K562 (cell line): Measurements from ENCODE around the gene USP2. TPM values are rescaled to one million over a fixed set of nuclear protein-coding genes. Genes with fewer than 3 reads are reported as not detected.

Source experiments
- CEBPB ChIP-seq: fragments of 450-650 bp; IDR thresholded peaks from 2 replicates; pipeline ENCODE4 v1.6.1; 2016; ENCODE audit warnings: missing genetic modification characterization, missing compliant biosample characterization
- CTCFL ChIP-seq: IDR thresholded peaks from 2 replicates; pipeline ENCODE4 v1.6.1; 2011; ENCODE audit warnings: borderline replicate concordance, low read depth, mild to moderate bottlenecking, moderate library complexity, low read length; ENCODE audit not compliant: insufficient read depth, poor library complexity, severe bottlenecking
- EGR1 ChIP-seq: fragments of 450-650 bp; conservative IDR thresholded peaks from 2 replicates; pipeline ENCODE4 v1.6.1; 2017; ENCODE audit warnings: mild to moderate bottlenecking
- ESRRA ChIP-seq: fragments of 450-650 bp; IDR thresholded peaks from 2 replicates; pipeline ENCODE4 v1.6.1; 2014; ENCODE audit warnings: low read depth, mild to moderate bottlenecking, moderate library complexity, borderline replicate concordance
- ETS2 ChIP-seq: IDR thresholded peaks from 2 replicates; pipeline ENCODE4 v1.6.1; 2016; ENCODE audit warnings: borderline replicate concordance, missing genetic modification characterization, mild to moderate bottlenecking, moderate library complexity, missing compliant biosample characterization; ENCODE audit not compliant: poor library complexity, severe bottlenecking
- FOXA3 ChIP-seq, 2 experiments: fragments of 450-650 bp in 1 of 2; sonication (generic) in 1 of 2; formaldehyde crosslinking; IDR thresholded peaks in 1 of 2; conservative IDR thresholded peaks in 1 of 2; 2 replicates each; pipeline versions ENCODE4 v1.4.0 to v1.8.0; 2020 to 2022; ENCODE audit warnings: mild to moderate bottlenecking in 2 of 2, missing genetic modification reagents in 1 of 2
- HBP1 ChIP-seq: fragments of 450-650 bp; formaldehyde crosslinking; IDR thresholded peaks from 2 replicates; pipeline ENCODE4 v1.4.0; 2022; ENCODE audit warnings: missing genetic modification characterization
- HDAC1 ChIP-seq, 2 experiments: fragments of 450-650 bp; IDR thresholded peaks; 2 replicates each; pipeline ENCODE4 v1.6.1; 2016 to 2017; ENCODE audit warnings: inconsistent platforms in 1 of 2, mild to moderate bottlenecking in 1 of 2, moderate library complexity in 1 of 2
- HDAC2 ChIP-seq: fragments of 450-650 bp; IDR thresholded peaks from 2 replicates; pipeline ENCODE4 v1.6.1; 2016; ENCODE audit warnings: mild to moderate bottlenecking
- HIVEP1 ChIP-seq: fragments of 250-450 bp; sonication (Bioruptor Pico); IDR thresholded peaks from 2 replicates; pipeline ENCODE4 v1.4.0; 2020; ENCODE audit warnings: mild to moderate bottlenecking
- HMG20A ChIP-seq: fragments of 450-650 bp; formaldehyde crosslinking; conservative IDR thresholded peaks from 2 replicates; pipeline ENCODE4 v1.4.0; 2020; ENCODE audit warnings: mild to moderate bottlenecking, mixed read lengths
- HNRNPL ChIP-seq: fragments of 200-400 bp; formaldehyde crosslinking; IDR thresholded peaks from 2 replicates; pipeline ENCODE4 v1.6.1; 2017; ENCODE audit warnings: low read depth, mild to moderate bottlenecking, low read length
- ID3 ChIP-seq, 2 experiments: fragments of 250-450 bp in 1 of 2; fragments of 450-650 bp in 1 of 2; sonication (Bioruptor Pico) in 1 of 2; IDR thresholded peaks; 2 replicates each; pipeline versions ENCODE4 v1.6.1 to v1.8.0; 2016 to 2021; ENCODE audit warnings: mild to moderate bottlenecking in 2 of 2, moderate library complexity in 2 of 2, missing compliant biosample characterization in 1 of 2, missing genetic modification characterization in 1 of 2
- ILK ChIP-seq: fragments of 450-650 bp; IDR thresholded peaks from 2 replicates; pipeline ENCODE4 v1.6.1; 2016; ENCODE audit warnings: missing genetic modification characterization, low read depth, mild to moderate bottlenecking, missing compliant biosample characterization, moderate library complexity, borderline replicate concordance
- IRF1 ChIP-seq: sonication (generic); formaldehyde crosslinking; IDR thresholded peaks from 2 replicates; pipeline ENCODE4 v1.8.0; 2022; ENCODE audit warnings: missing genetic modification reagents, mild to moderate bottlenecking, borderline replicate concordance
- MED1 ChIP-seq: sonication (generic); formaldehyde crosslinking; IDR thresholded peaks from 2 replicates; pipeline ENCODE4 v1.8.1; 2023; ENCODE audit warnings: missing genetic modification reagents, borderline replicate concordance
- RBM14 ChIP-seq: fragments of 200-400 bp; formaldehyde crosslinking; IDR thresholded peaks from 2 replicates; pipeline ENCODE4 v1.6.1; 2018; ENCODE audit warnings: low read depth, mild to moderate bottlenecking, low read length, moderate library complexity, borderline replicate concordance; ENCODE audit not compliant: insufficient read depth
- RBM39 ChIP-seq: fragments of 200-400 bp; formaldehyde crosslinking; optimal IDR thresholded peaks from 2 replicates; pipeline ENCODE3; 2018; ENCODE audit warnings: low read depth, low read length
- YBX1 ChIP-seq: fragments of 450-650 bp; IDR thresholded peaks from 2 replicates; pipeline ENCODE4 v1.7.1; 2016; ENCODE audit warnings: mild to moderate bottlenecking
- polyA plus RNA-seq, 8 experiments: library from polyadenylated mRNA; depleted of rRNA in 4 of 8; stranded (reverse) in 5 of 8; unstranded in 3 of 8; fragments of >200 nt; fragmentation: Nextera tagmentation in 2 of 8; fragmentation: Illumina TruSeq in 1 of 8; extraction: Ambion mirVana in 2 of 8; extraction: Trizol in 1 of 8; gene quantifications; 2 replicates each; pipeline versions ENCODE4 v1.2.1 to v1.2.3, GENCODE V29; 2011 to 2014; ENCODE audit warnings: inconsistent platforms in 1 of 8, missing spikeins in 1 of 8
- total RNA-seq, 7 experiments: library from RNA; depleted of rRNA in 6 of 7; stranded (reverse); fragments of >200 nt in 6 of 7; fragmentation: Illumina TruSeq in 2 of 7; extraction: Trizol in 2 of 7; gene quantifications; 2 replicates each; pipeline versions ENCODE4 v1.2.1 to v1.2.3, GENCODE V29; 2011 to 2021; ENCODE audit warnings: low replicate concordance in 1 of 7
- TF ChIP-seq, protein P1 (sequence below): fragments of 450-650 bp; IDR thresholded peaks from 2 replicates; pipeline ENCODE4 v1.7.1; 2018; ENCODE audit warnings: mild to moderate bottlenecking, low read depth; ENCODE audit not compliant: partially characterized antibody

The USP2 gene
- total and polyA plus RNA-seq, 9 of the 15 experiments (the other 6 are each of a cell fraction or from before 2014, with no cell fraction given): 2.8 to 16.9 (median 3.9) TPM

GRCh38 chr11:119370486-119371046 is 10.9 kb downstream of the USP2 start (continued):
- TF ChIP-seq ID3 (CRISPR knock-in tag; IDR thresholded peaks at IDR 0.05) (no peak), ID3 (tag; IDR thresholded peaks at IDR 0.05) (no peak), RBM39 (no peak), CTCFL (no peak), HBP1 (no peak), ESRRA (peak; percentile 87), MED1 (CRISPR knock-in tag) (no peak), HDAC2 (no peak), HIVEP1 (CRISPR knock-in tag) (no peak), HDAC1 (IDR thresholded peaks at IDR 0.05) (no peak), EGR1 (no peak), HNRNPL (no peak), ILK (tag) (no peak), FOXA3 (CRISPR knock-in tag; conservative IDR thresholded peaks at IDR 0.05 in 1 of 2, IDR thresholded peaks at IDR 0.05 in 1 of 2) (no peak), CEBPB (tag) (no peak), ETS2 (tag) (no peak), YBX1 (no peak), HMG20A (no peak), RBM14 (no peak), IRF1 (CRISPR knock-in tag) (no peak)
- TF ChIP-seq, protein P1, sequence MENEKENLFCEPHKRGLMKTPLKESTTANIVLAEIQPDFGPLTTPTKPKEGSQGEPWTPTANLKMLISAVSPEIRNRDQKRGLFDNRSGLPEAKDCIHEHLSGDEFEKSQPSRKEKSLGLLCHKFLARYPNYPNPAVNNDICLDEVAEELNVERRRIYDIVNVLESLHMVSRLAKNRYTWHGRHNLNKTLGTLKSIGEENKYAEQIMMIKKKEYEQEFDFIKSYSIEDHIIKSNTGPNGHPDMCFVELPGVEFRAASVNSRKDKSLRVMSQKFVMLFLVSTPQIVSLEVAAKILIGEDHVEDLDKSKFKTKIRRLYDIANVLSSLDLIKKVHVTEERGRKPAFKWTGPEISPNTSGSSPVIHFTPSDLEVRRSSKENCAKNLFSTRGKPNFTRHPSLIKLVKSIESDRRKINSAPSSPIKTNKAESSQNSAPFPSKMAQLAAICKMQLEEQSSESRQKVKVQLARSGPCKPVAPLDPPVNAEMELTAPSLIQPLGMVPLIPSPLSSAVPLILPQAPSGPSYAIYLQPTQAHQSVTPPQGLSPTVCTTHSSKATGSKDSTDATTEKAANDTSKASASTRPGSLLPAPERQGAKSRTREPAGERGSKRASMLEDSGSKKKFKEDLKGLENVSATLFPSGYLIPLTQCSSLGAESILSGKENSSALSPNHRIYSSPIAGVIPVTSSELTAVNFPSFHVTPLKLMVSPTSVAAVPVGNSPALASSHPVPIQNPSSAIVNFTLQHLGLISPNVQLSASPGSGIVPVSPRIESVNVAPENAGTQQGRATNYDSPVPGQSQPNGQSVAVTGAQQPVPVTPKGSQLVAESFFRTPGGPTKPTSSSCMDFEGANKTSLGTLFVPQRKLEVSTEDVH: no peak
